Tibial artery (tissue), 4 donors: Measurements from ENCODE around the gene ANOS1.

ENCODE experiments used
- DNase-seq, 2 donors: peaks; one replicate each; pipeline ENCODE4 v3.0.0-alpha.2; 2019
- H3K27ac ChIP-seq, 2 donors: fragments of 200-600 bp; sonication (generic) in 1 of 2; 1 replicate in 1 of 2; 2 replicates in 1 of 2; pipeline ENCODE4 v1.5.1; 2018 to 2019; ENCODE audit warnings: mild to moderate bottlenecking in 1 of 2
- H3K27me3 ChIP-seq, 2 donors: fragments of 200-600 bp; sonication (generic) in 1 of 2; one replicate each; pipeline versions ENCODE4 v1.5.1 to v1.6.0; 2016 to 2019
- H3K36me3 ChIP-seq, 3 donors: fragments of 200-600 bp; sonication (generic) in 2 of 3; one replicate each; pipeline ENCODE4 v1.5.1; 2016 to 2019; ENCODE audit warnings: mild to moderate bottlenecking in 2 of 3
- H3K4me1 ChIP-seq, 4 donors: fragments of 200-600 bp; sonication (generic) in 2 of 4; 1 replicate in 3 of 4; 2 replicates in 1 of 4; pipeline ENCODE4 v1.5.1; 2016 to 2019
- H3K4me3 ChIP-seq, 2 donors: fragments of 200-600 bp; sonication (generic) in 1 of 2; 1 replicate in 1 of 2; 2 replicates in 1 of 2; pipeline ENCODE4 v1.5.1; 2018 to 2019; ENCODE audit warnings: mild to moderate bottlenecking in 2 of 2
- H3K9me3 ChIP-seq, 3 donors: fragments of 200-600 bp; sonication (generic) in 1 of 3; one replicate each; pipeline ENCODE4 v1.5.1; 2016 to 2019
- intact Hi-C: fragments of 100-400 bp; cut with DNase I; formaldehyde crosslinking; loops from one replicate; pipeline ENCODE4 v1.15.0; 2023; ENCODE audit warnings: low total_unique reads
- TF ChIP-seq, protein P1 (sequence below), 2 experiments: fragments of 200-600 bp in 1 of 2; fragments of 450-650 bp in 1 of 2; IDR thresholded peaks; one replicate each; pipeline ENCODE4 v1.5.1; 2017 to 2019; ENCODE audit warnings: antibody characterized with exemption in 2 of 2, mild to moderate bottlenecking in 1 of 2, moderate library complexity in 1 of 2

The ANOS1 gene

GRCh38 chrX:8672176-8672575, 59.8 kb downstream of the ANOS1 start:
- no peak overlapping the region for H3K27ac ChIP-seq
- no peak overlapping the region for H3K4me3 ChIP-seq
- TF ChIP-seq, protein P1, sequence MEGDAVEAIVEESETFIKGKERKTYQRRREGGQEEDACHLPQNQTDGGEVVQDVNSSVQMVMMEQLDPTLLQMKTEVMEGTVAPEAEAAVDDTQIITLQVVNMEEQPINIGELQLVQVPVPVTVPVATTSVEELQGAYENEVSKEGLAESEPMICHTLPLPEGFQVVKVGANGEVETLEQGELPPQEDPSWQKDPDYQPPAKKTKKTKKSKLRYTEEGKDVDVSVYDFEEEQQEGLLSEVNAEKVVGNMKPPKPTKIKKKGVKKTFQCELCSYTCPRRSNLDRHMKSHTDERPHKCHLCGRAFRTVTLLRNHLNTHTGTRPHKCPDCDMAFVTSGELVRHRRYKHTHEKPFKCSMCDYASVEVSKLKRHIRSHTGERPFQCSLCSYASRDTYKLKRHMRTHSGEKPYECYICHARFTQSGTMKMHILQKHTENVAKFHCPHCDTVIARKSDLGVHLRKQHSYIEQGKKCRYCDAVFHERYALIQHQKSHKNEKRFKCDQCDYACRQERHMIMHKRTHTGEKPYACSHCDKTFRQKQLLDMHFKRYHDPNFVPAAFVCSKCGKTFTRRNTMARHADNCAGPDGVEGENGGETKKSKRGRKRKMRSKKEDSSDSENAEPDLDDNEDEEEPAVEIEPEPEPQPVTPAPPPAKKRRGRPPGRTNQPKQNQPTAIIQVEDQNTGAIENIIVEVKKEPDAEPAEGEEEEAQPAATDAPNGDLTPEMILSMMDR (IDR thresholded peaks at IDR 0.05): no peak
- peaks cover 0 to 3% (median 0%) of the 10 kb centered on the region in 4 donors for H3K4me1 ChIP-seq
- H3K36me3 ChIP-seq: no peaks in the 10 kb centered on the region
- intact Hi-C loops: no loop called here
- H3K9me3 ChIP-seq: no peaks in the 10 kb centered on the region
- no peak for DNase-seq
- H3K27me3 ChIP-seq: no peaks in the 10 kb centered on the region

DNA sequence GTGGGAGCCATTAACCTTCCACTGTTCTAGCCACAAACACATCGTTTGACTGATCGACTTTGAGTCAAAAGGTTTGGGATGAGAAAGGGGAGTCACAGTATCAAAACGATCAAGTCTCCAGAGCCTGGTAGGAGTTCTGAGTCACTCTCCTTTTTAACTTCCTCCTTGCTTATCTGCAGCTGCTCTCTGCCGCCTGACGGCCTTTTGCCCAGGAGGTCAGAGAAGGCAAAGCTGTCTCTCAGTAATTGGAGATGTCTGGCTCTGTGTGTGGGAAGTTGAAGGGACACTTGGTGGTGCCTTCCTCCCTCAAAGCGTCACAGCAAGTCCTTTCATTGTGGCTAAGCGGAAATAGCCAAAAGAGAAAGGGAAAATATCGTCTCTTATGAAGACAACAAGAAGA, 63.1 kb downstream of the ANOS1 start:
- TF ChIP-seq, protein P1 (IDR thresholded peaks at IDR 0.05): no peak
- no peak for DNase-seq
- no peak overlapping the region for H3K27ac ChIP-seq
- no peaks in the 10 kb centered on the region for H3K9me3 ChIP-seq
- H3K36me3 ChIP-seq: no peaks in the 10 kb centered on the region
- H3K27me3 ChIP-seq: no peaks in the 10 kb centered on the region
- peaks cover 0 to 3% (median 0%) of the 10 kb centered on the region in 4 donors for H3K4me1 ChIP-seq
- intact Hi-C loops: no loop called here
- no peak overlapping the region for H3K4me3 ChIP-seq

DNA sequence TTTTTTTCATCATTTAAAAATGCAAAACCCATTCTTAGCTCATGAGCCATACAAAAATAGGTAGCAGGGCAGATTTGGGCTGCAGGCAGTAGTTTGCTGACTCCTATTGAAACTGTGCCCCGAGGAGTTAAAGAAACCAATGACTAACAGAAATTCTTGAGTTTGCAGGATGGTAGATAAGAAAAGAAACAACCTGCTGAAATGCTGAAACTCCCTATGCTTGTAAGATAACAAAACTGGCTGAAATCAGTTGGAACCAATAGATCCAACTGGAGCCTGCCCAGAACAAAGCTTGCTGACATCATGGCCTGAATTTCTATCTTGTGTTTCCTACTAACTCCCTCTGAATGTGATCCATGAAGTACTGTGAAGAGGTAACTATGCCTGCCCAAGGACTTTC, 68.6 kb downstream of the ANOS1 start:
- H3K27ac ChIP-seq: no peak overlapping the region
- TF ChIP-seq, protein P1 (IDR thresholded peaks at IDR 0.05): no peak
- no peaks in the 10 kb centered on the region for H3K36me3 ChIP-seq
- intact Hi-C loops: no loop called here
- no peak for DNase-seq
- no peak overlapping the region for H3K4me3 ChIP-seq
- H3K4me1 ChIP-seq: no peaks in the 10 kb centered on the region
- no peaks in the 10 kb centered on the region for H3K9me3 ChIP-seq
- H3K27me3 ChIP-seq: no peaks in the 10 kb centered on the region

GRCh38 chrX:8657883-8658282, 74.1 kb downstream of the ANOS1 start:
- no peak overlapping the region for H3K27ac ChIP-seq
- H3K9me3 ChIP-seq: no peaks in the 10 kb centered on the region
- TF ChIP-seq, protein P1 (IDR thresholded peaks at IDR 0.05): no peak
- no peaks in the 10 kb centered on the region for H3K36me3 ChIP-seq
- H3K4me1 ChIP-seq: no peaks in the 10 kb centered on the region
- H3K27me3 ChIP-seq: no peaks in the 10 kb centered on the region
- no peak overlapping the region for H3K4me3 ChIP-seq
- intact Hi-C loops: no loop called here
- no peak for DNase-seq

DNA sequence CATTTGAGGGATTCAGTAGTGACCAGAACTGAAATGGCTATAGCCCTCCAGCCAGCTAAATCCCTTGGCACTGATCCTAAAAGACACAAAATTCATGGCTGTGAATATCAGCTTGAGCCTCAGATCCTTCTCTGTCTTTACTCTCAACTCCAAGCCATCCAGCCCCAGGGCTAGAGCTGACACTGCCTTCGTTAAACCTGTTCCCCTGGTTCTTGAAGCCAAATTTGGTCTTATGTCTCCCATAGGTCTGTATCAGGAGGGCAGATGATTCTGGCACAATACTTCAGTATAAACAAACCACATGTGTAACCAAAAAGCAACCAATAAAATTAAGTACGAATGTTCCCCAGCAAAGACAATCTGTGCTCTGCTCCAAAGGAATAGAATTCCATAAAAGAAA, 78.0 kb downstream of the ANOS1 start:
- TF ChIP-seq, protein P1 (IDR thresholded peaks at IDR 0.05): no peak
- Histone ChIP-seq H3K27ac (no peak overlapping the region), H3K27me3 (no peaks in the 10 kb centered on the region), H3K36me3 (no peaks in the 10 kb centered on the region), H3K4me1 (no peaks in the 10 kb centered on the region), H3K9me3 (no peaks in the 10 kb centered on the region), H3K4me3 (no peak overlapping the region)
- no peak for DNase-seq
- intact Hi-C loops: no loop called here

DNA sequence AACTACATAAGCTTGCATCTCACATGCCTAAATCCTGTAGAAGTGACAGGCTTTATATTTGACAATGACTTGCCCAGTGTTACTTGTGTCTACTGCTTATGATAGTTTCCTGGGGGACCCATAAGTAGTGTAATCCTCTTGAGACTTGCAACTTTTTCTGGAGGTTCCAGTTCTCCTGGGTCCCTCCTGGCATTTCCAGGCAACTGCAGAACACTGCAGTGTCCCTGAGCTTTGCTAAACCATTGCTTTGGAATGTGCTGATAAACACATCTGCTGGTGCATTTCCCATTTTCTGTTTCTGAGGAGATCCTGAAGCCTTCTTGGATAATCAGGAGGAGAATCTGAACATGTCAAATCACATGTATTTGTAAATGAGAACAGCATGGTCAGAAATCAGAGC, 82.0 kb downstream of the ANOS1 start:
- Histone ChIP-seq H3K9me3 (no peaks in the 10 kb centered on the region), H3K4me3 (no peak overlapping the region), H3K27me3 (no peaks in the 10 kb centered on the region), H3K36me3 (no peaks in the 10 kb centered on the region), H3K4me1 (no peaks in the 10 kb centered on the region), H3K27ac (no peak overlapping the region)
- intact Hi-C loops: no loop called here
- no peak for DNase-seq
- TF ChIP-seq, protein P1 (IDR thresholded peaks at IDR 0.05): no peak
